Natural killer cell (primary cell): Measurements from ENCODE around the gene XRCC3. TPM values are rescaled to one million over a fixed set of nuclear protein-coding genes. Genes with fewer than 3 reads are reported as not detected.

ENCODE experiments used
- ATAC-seq, 3 donors: fragments of 150-1000 bp in 2 of 3; fragments of 200-7000 bp in 1 of 3; cut with Tn5 transposase; 1 replicate in 1 of 3; 2 replicates in 2 of 3; pipeline ENCODE4 v1.10.0; 2021; ENCODE audit warnings: mild to moderate bottlenecking in 2 of 3, moderate library complexity in 2 of 3
- DNase-seq, 2 donors: peaks; one replicate each; pipeline versions ENCODE4 v3.0.0 to v3.0.0-alpha.2; 2013 to 2021; ENCODE audit warnings: mixed read lengths in 1 of 2
- H3K27ac ChIP-seq: one replicate; pipeline ENCODE4 v1.5.1; 2013; ENCODE audit warnings: mild to moderate bottlenecking, low read length
- H3K27me3 ChIP-seq: one replicate; pipeline ENCODE4 v1.6.1; 2013; ENCODE audit warnings: low read length; ENCODE audit not compliant: control insufficient read depth, insufficient read depth
- H3K36me3 ChIP-seq: one replicate; pipeline ENCODE4 v1.6.1; 2013; ENCODE audit warnings: low read length; ENCODE audit not compliant: control insufficient read depth, insufficient read depth
- H3K4me1 ChIP-seq: one replicate; pipeline ENCODE4 v1.6.1; 2013; ENCODE audit warnings: low read length; ENCODE audit not compliant: control insufficient read depth, insufficient read depth
- H3K4me3 ChIP-seq: one replicate; pipeline ENCODE4 v1.5.1; 2013; ENCODE audit warnings: low read length
- H3K9me3 ChIP-seq: one replicate; pipeline ENCODE4 v1.6.1; 2013; ENCODE audit warnings: low read length; ENCODE audit not compliant: control insufficient read depth, insufficient read depth
- H3K27ac Mint-ChIP-seq, 2 donors: one replicate each; pipeline ENCODE4 v1.8.0; 2022; ENCODE audit warnings: mild to moderate bottlenecking in 2 of 2, mixed read lengths in 2 of 2, moderate library complexity in 1 of 2
- H3K27me3 Mint-ChIP-seq, 2 donors: one replicate each; pipeline ENCODE4 v1.8.0; 2022; ENCODE audit warnings: low read depth in 2 of 2, mixed read lengths in 2 of 2
- H3K36me3 Mint-ChIP-seq: one replicate; pipeline ENCODE4 v1.8.0; 2022; ENCODE audit warnings: mixed read lengths
- H3K4me1 Mint-ChIP-seq, 2 donors: one replicate each; pipeline ENCODE4 v1.8.0; 2022; ENCODE audit warnings: mixed read lengths in 2 of 2
- H3K4me3 Mint-ChIP-seq: one replicate; pipeline ENCODE4 v1.8.0; 2022; ENCODE audit warnings: mild to moderate bottlenecking, moderate library complexity, mixed read lengths
- H3K9me3 Mint-ChIP-seq, 2 donors: one replicate each; pipeline ENCODE4 v1.8.0; 2022; ENCODE audit warnings: mixed read lengths in 2 of 2
- CTCF ChIP-seq: fragments of 200-600 bp; IDR thresholded peaks from one replicate; pipeline ENCODE4 v1.8.0; 2022; ENCODE audit warnings: antibody characterized with exemption
- WGBS: methylation state at CpG from one replicate; pipeline ENCODE4 v1.1.7; 2013; ENCODE audit warnings: missing lambda C conversion rate; ENCODE audit not compliant: insufficient coverage; 5-methylcytosine and 5-hydroxymethylcytosine counted together
- intact Hi-C: fragments of 100-400 bp; cut with micrococcal nuclease; formaldehyde crosslinking; loops from one replicate; pipeline ENCODE4 v1.14.2; 2022
- total RNA-seq, 4 donors: library from RNA; stranded (reverse); fragments of 120-200 nt in 1 of 4; gene quantifications; one replicate each; pipeline versions ENCODE4 v1.2.3 to v1.2.4, GENCODE V29; 2013 to 2022

Gene XRCC3
- total RNA-seq, 3 donors from 2014 or later (not counting 1 experiment from before 2014, with no cell fraction given) = 11.6 to 12.8 (median 12.7) TPM

GRCh38 chr14:103762036-103762435 is 46.8 kb upstream of the XRCC3 start:
- no peaks in the 10 kb centered on the region for H3K27me3 Mint-ChIP-seq

GRCh38 chr14:103758059-103758776 is 43.0 kb upstream of the XRCC3 start:
- Histone ChIP-seq H3K9me3 (no peaks in the 10 kb centered on the region), H3K27ac (no peak overlapping the region), H3K36me3 (no peaks in the 10 kb centered on the region), H3K4me1 (no peaks in the 10 kb centered on the region), H3K27me3 (no peaks in the 10 kb centered on the region), H3K4me3 (no peak overlapping the region)
- Mint-ChIP-seq H3K4me1 (no peaks in the 10 kb centered on the region), H3K27ac (no peak overlapping the region), H3K4me3 (no peak overlapping the region), H3K27me3 (no peaks in the 10 kb centered on the region), H3K36me3 (no peaks in the 10 kb centered on the region), H3K9me3 (no peaks in the 10 kb centered on the region)
- no peak for ATAC-seq
- DNase-seq = no peak
- intact Hi-C loops = no loop called here
- TF ChIP-seq CTCF = no peak
- 98% methylated on average over 8 of the region's 8 CpGs for WGBS

More at GRCh38 chr14:103762036-103762435, 46.8 kb upstream of the XRCC3 start:
- Mint-ChIP-seq H3K9me3 (no peaks in the 10 kb centered on the region), H3K27ac (no peak overlapping the region), H3K4me1 (peaks cover 0 to 5% of the 10 kb centered on the region in 2 donors), H3K4me3 (no peak overlapping the region), H3K36me3 (no peaks in the 10 kb centered on the region)
- H3K36me3 ChIP-seq = peaks cover 3% of the 10 kb centered on the region
- no peak overlapping the region for H3K4me3 ChIP-seq
- no CpG with 5 or more reads among the region's 1 CpG for WGBS
- no peaks in the 10 kb centered on the region for H3K4me1 ChIP-seq
- no peak for TF ChIP-seq CTCF
- no peak for DNase-seq
- intact Hi-C loops = no loop called here
- no peaks in the 10 kb centered on the region for H3K27me3 ChIP-seq
- ATAC-seq = no peak
- H3K27ac ChIP-seq = no peak overlapping the region
- H3K9me3 ChIP-seq = no peaks in the 10 kb centered on the region

- no peaks in the 10 kb centered on the region for H3K36me3 Mint-ChIP-seq
- intact Hi-C loops = no loop called here
- 97% methylated on average over 6 of the region's 6 CpGs for WGBS
These were observed 39.8 kb upstream of the XRCC3 start for GRCh38 chr14:103755060-103755459.

More at GRCh38 chr14:103755060-103755459, 39.8 kb upstream of the XRCC3 start:
- H3K27ac Mint-ChIP-seq = no peak overlapping the region
- H3K27me3 Mint-ChIP-seq = no peaks in the 10 kb centered on the region
- no peak overlapping the region for H3K27ac ChIP-seq
- H3K36me3 ChIP-seq = peaks cover 2% of the 10 kb centered on the region
- H3K4me1 Mint-ChIP-seq = no peaks in the 10 kb centered on the region
- H3K9me3 ChIP-seq = no peaks in the 10 kb centered on the region
- DNase-seq (no peak), ATAC-seq (no peak)
- H3K4me1 ChIP-seq = no peaks in the 10 kb centered on the region
- no peaks in the 10 kb centered on the region for H3K27me3 ChIP-seq
- no peak overlapping the region for H3K4me3 ChIP-seq
- no peaks in the 10 kb centered on the region for H3K9me3 Mint-ChIP-seq
- TF ChIP-seq CTCF = no peak
- no peak overlapping the region for H3K4me3 Mint-ChIP-seq
